Stimulated activated CD8-positive, alpha-beta memory T cell treated with anti-CD3 and anti-CD28 coated beads, Interleukin-12 subunit alpha, Interleukin-12 subunit beta, amount 100 ng/mL, for 4 hours (primary cell): ENCODE results near the gene GMEB2.
A peak's percentile ranks its signal among the peaks of the same experiment; 100 is the strongest.

Experiments
- DNase-seq: peaks from one replicate; pipeline ENCODE4 v3.0.0-alpha.2; 2020; ENCODE audit warnings: low read depth

Gene GMEB2

GRCh38 chr20:63589261-63590217 lies 37.4 kb downstream of the GMEB2 start:
- DNase-seq: no peak

DNA sequence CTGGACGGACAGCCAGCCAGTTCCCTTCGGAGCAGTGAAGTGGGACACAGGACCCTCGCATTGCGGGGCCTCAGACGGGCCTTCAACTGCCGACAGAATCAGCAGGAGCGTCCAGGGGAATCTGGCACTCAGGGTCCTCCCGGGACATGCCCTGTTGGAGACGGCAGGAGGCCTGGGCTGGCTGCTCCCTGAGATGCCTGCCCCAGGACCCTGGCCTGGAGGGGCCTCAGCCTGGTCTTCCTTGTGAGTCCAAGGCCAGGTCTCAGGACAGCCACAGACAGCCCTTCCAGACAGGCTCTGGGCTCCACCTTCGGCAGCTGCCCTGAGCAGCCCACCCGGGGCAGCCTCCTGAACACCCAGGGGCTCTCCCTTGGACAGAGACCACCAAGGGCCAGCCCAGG lies 38.3 kb downstream of the GMEB2 start:
- DNase-seq: no peak

DNA sequence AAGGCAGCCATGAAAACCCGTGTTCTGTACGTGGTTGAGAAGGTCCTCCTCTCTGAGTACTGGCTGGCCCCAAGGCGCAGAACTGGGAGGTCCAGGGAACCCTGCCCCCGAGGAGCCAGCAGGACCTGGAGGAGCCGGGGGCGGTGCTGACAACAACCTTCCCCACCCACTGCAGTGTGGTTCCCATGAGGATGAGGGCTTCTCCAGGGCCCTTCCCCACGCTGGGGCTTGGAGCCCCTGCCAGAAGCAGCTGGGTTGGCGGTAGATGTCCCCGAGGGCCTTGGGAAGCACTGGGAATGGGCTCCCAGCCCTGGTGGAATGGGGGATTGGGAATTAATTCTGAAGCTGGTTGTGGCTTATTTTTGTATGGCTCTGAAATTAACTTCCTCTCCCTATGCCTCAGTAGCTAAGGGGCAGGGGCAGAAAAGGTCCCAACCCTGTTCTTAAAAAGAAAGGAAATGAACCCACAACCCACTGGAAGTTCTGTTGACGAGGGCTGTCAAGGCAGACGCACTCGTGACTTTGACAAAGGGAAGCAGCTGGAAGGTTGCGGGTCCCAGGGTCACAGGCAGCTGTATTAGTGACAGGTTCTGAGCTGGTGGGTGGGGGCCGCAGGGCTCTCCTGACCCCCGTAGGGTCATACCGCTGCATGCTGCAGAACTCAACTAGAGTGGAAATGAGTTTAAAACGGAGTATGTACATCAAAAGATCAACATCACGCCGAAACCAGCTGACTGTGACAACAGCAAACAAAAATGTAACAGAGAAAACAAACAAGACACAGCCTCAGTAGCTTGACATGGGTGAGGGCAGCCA lies 38.9 kb downstream of the GMEB2 start:
- no peak for DNase-seq

GRCh38 chr20:63587256-63587655 lies 39.6 kb downstream of the GMEB2 start:
- DNase-seq: no peak

DNA sequence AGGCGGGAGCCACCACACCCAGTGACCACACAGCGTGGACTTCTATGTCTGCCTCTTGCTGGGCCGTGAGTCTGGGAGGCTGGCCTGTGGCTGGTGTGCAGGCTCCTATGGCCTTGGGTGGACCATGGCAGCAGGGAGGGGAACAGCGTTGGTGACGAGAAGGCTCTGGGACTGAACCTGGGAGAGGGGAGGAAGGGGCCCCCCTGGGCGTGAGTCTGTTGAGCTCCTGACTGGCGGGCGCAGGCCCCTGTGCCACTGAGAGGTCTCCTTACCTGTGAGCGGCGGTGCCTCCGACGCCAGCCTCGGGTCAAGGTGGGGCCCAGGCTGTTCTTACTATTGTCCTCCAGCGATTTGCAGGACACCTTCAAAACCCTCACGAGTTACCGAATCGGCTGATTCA lies 40.1 kb downstream of the GMEB2 start:
- no peak for DNase-seq

GRCh38 chr20:63585616-63586565 lies 41.0 kb downstream of the GMEB2 start:
- DNase-seq: no peak

- DNase-seq: no peak
These were observed 44.4 kb downstream of the GMEB2 start for GRCh38 chr20:63582382-63583063.

GRCh38 chr20:63580796-63581461 lies 46.0 kb downstream of the GMEB2 start:
- DNase-seq: peak; percentile 43

GRCh38 chr20:63579017-63579694 lies 47.7 kb downstream of the GMEB2 start:
- no peak for DNase-seq

DNA sequence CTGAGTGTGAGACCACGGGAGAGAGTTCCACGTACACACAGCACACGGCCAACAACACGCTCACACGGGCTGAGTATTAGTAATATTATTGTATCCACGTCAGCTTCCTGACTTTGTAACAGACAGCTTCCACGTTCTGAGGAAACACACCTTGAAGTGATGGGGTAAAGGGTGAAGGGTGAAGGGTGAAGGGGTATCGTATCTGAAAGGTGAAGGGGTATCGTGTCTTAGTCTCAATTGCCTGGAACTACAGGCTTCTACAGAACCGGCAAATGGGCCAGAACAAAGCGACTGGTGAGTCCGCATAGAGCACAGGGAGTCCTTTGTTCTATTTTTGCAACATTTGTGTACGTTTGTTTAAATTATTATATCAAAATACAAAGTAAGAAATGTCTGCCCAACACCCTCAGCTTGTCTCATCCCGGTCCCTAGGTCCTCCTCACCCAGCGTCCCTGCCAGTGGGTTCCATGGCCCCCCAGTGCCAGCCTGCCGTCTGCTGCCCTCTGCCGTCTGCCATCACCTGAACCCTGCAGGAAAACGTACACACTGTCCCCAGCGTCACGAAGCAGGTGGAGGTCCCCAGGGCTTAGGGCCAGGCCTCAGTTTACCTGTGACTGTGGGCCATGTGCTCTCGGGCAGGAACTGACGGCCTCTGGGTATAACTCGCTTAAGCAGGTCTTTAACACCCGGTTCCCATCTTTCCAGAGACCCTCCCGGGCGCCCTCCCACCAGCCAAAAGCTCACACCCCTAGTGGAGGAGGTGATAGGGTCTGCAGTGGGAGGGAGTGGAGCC lies 48.5 kb downstream of the GMEB2 start:
- no peak for DNase-seq

DNA sequence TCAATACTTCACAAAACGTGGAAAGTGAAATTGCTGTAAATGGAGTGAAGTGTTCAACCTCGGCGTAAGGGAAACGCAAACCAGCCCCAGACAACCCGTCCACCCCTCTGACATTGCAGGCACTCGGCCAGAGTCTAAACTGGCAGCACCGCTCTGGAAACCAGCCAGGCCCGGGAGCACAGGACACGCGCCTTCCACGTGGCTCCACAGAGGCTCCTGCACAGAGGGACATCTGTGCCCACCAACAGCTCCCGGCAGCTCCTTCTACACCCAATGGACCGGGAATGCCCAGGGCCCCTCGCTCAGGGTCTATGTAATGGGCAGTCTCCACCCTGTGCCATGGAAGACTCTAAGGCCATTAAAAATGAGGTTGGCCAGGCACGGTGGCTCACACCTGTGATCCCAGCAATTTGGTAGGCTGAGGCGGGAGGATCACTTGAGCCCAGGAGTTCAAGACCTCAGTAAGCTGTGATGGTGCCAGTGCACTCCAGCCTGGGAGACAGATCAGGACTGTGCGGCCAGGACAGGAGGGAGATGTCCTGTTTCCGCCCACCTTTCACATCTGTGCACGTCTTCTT lies 49.5 kb downstream of the GMEB2 start:
- DNase-seq: no peak

DNA sequence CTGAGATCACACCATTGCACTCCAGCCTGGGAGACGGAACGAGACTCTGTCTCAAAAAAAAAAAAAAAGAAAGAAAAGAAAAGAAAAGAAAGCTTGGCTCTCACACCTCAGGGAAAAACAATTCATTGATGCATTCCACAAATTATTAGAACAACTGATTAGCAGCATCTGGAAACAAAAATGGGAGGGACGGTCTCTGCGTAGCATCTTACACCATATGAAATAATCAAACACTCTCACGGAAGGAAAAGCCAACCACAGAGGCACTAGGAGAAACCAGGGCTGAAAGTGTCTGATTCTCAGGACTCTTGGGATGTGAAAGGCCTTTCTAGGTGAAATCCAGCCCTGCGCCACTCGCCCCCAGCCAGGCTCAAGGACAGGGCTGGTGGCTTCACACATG lies 50.6 kb downstream of the GMEB2 start:
- no peak for DNase-seq

DNA sequence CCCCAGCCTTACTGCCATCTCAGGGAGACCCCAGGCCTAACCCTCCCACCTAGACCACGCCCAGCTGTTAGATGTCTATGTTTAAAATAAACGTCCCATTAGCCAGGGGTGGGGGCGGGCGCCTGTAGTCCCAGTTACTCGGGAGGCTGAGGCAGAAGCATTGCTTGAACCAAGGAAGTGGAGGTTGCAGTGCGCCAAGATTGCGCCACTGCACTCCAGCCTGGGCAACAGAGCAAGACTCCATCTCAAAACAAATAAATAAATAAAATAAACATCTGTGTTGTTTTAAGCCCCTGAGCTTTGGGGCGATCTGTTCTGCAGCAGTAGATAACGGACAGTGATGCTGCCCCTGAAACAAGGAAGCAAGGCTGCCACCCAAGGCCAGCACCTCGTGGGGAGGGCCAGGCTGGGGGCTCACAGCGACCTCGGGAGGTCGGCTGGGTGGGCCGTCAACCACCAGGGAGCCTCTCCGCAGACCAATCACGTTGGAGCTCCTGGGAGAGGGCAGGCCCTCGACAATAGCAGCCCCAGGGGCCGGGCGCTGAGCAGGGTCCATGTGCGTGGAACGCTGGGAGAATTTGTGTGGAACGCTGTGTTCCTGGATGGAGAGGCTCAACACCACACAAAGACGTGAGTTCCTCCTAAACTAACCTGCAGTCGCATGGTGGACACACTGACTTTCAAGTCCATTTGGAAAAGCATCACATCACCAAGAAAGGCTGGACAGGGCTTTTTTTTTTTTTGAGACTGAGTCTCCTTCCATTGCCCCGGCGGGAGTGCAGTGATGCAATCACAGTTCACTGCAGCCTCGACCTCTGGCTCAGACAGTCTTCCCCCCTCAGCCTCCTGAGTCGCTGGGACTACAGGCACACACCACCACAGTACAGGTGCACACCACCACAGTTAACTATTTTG lies 51.8 kb downstream of the GMEB2 start:
- no peak for DNase-seq

- DNase-seq: peak; percentile 52
These were observed 52.6 kb downstream of the GMEB2 start, which contains the start of gene HELZ2 for GRCh38 chr20:63574156-63574828. TSS of gene HELZ2 (minus strand) at chr20:63574239. CDS start at chr20:63572385, 1,854 bp downstream.

- DNase-seq: no peak
These were observed 53.2 kb downstream of the GMEB2 start for GRCh38 chr20:63573647-63574131.

- no peak for DNase-seq
These were observed 53.9 kb downstream of the GMEB2 start for GRCh38 chr20:63572788-63573646.
